Measurements from ENCODE around the gene CDH11.

The CDH11 gene

GRCh38 chr16:65114527-65114926, 7.3 kb downstream of the CDH11 start:
- H3K36me3 ChIP-seq (ENCODE audit: control insufficient read depth, low read length): no peaks in the 10 kb centered on the region
- H3K4me1 ChIP-seq (ENCODE audit: control insufficient read depth, low read length): 0 out of 2 replicates have a peak, but pooled peaks cover 3% of the 10 kb centered on the region
- no peaks in the 10 kb centered on the region for H4K20me1 ChIP-seq (ENCODE audit: control insufficient read depth, insufficient read depth, low read depth, low read length)
- H3K9me2 ChIP-seq (replicated peaks; ENCODE audit: control insufficient read depth, low read length): no peaks in the 10 kb centered on the region
- no peak overlapping the region for H3K4me3 ChIP-seq (ENCODE audit: low read length)
- no peaks in the 10 kb centered on the region for H3K9me3 ChIP-seq (ENCODE audit: control insufficient read depth, insufficient read depth, low read length)
- no peaks in the 10 kb centered on the region for H3K79me2 ChIP-seq (ENCODE audit: control insufficient read depth, low read length)
- TF ChIP-seq EZH2phosphoT487 (IDR thresholded peaks at IDR 0.05; ENCODE audit: borderline replicate concordance, low read length) (no peak), CTCF (IDR thresholded peaks at IDR 0.05; ENCODE audit: low read depth, low read length, poor library complexity, severe bottlenecking) (no peak)
- H3K27ac ChIP-seq (ENCODE audit: low read depth, low read length): no peak overlapping the region
- no peak overlapping the region for H3K4me2 ChIP-seq (ENCODE audit: low read length)
- H3K27me3 ChIP-seq (ENCODE audit: control insufficient read depth, low read length): no peaks in the 10 kb centered on the region
- H3F3A ChIP-seq (ENCODE audit: control insufficient read depth, insufficient read depth): no peaks in the 10 kb centered on the region

- Histone ChIP-seq H4K20me1 (ENCODE audit: control insufficient read depth, insufficient read depth, low read depth, low read length) (no peaks in the 10 kb centered on the region), H3K27ac (ENCODE audit: low read depth, low read length) (no peak overlapping the region), H3K9me2 (replicated peaks; ENCODE audit: control insufficient read depth, low read length) (no peaks in the 10 kb centered on the region), H3K9me3 (ENCODE audit: control insufficient read depth, insufficient read depth, low read length) (no peaks in the 10 kb centered on the region), H3K4me3 (ENCODE audit: low read length) (no peak overlapping the region), H3K4me1 (ENCODE audit: control insufficient read depth, low read length) (0 out of 2 replicates have a peak, but pooled peaks cover 3% of the 10 kb centered on the region), H3K4me2 (ENCODE audit: low read length) (no peak overlapping the region), H3K36me3 (ENCODE audit: control insufficient read depth, low read length) (no peaks in the 10 kb centered on the region), H3K79me2 (ENCODE audit: control insufficient read depth, low read length) (no peaks in the 10 kb centered on the region), H3K27me3 (ENCODE audit: control insufficient read depth, low read length) (no peaks in the 10 kb centered on the region), H3F3A (ENCODE audit: control insufficient read depth, insufficient read depth) (no peaks in the 10 kb centered on the region)
- no peak for TF ChIP-seq CTCF (IDR thresholded peaks at IDR 0.05; ENCODE audit: low read depth, low read length, poor library complexity, severe bottlenecking)
- no peak for TF ChIP-seq EZH2phosphoT487 (IDR thresholded peaks at IDR 0.05; ENCODE audit: borderline replicate concordance, low read length)
Measured at GRCh38 chr16:65113441-65113840, 8.4 kb downstream of the CDH11 start.

GRCh38 chr16:65111306-65111705, 10.6 kb downstream of the CDH11 start:
- Histone ChIP-seq H4K20me1 (ENCODE audit: control insufficient read depth, insufficient read depth, low read depth, low read length) (no peaks in the 10 kb centered on the region), H3K4me3 (ENCODE audit: low read length) (no peak overlapping the region), H3K79me2 (ENCODE audit: control insufficient read depth, low read length) (no peaks in the 10 kb centered on the region), H3K9me3 (ENCODE audit: control insufficient read depth, insufficient read depth, low read length) (no peaks in the 10 kb centered on the region), H3K4me2 (ENCODE audit: low read length) (no peak overlapping the region), H3K36me3 (ENCODE audit: control insufficient read depth, low read length) (no peaks in the 10 kb centered on the region), H3F3A (ENCODE audit: control insufficient read depth, insufficient read depth) (no peaks in the 10 kb centered on the region), H3K27me3 (ENCODE audit: control insufficient read depth, low read length) (no peaks in the 10 kb centered on the region), H3K27ac (ENCODE audit: low read depth, low read length) (no peak overlapping the region), H3K9me2 (replicated peaks; ENCODE audit: control insufficient read depth, low read length) (no peaks in the 10 kb centered on the region), H3K4me1 (ENCODE audit: control insufficient read depth, low read length) (no peaks in the 10 kb centered on the region)
- TF ChIP-seq EZH2phosphoT487 (IDR thresholded peaks at IDR 0.05; ENCODE audit: borderline replicate concordance, low read length): no peak
- no peak for TF ChIP-seq CTCF (IDR thresholded peaks at IDR 0.05; ENCODE audit: low read depth, low read length, poor library complexity, severe bottlenecking)

- no peaks in the 10 kb centered on the region for H3K9me2 ChIP-seq (replicated peaks; ENCODE audit: control insufficient read depth, low read length)
- H3K4me3 ChIP-seq (ENCODE audit: low read length): no peak overlapping the region
- H3K4me2 ChIP-seq (ENCODE audit: low read length): no peak overlapping the region
- no peaks in the 10 kb centered on the region for H3K79me2 ChIP-seq (ENCODE audit: control insufficient read depth, low read length)
- H3K36me3 ChIP-seq (ENCODE audit: control insufficient read depth, low read length): no peaks in the 10 kb centered on the region
- H3K4me1 ChIP-seq (ENCODE audit: control insufficient read depth, low read length): no peaks in the 10 kb centered on the region
- no peaks in the 10 kb centered on the region for H4K20me1 ChIP-seq (ENCODE audit: control insufficient read depth, insufficient read depth, low read depth, low read length)
- no peaks in the 10 kb centered on the region for H3F3A ChIP-seq (ENCODE audit: control insufficient read depth, insufficient read depth)
- H3K27ac ChIP-seq (ENCODE audit: low read depth, low read length): no peak overlapping the region
- H3K27me3 ChIP-seq (ENCODE audit: control insufficient read depth, low read length): no peaks in the 10 kb centered on the region
- TF ChIP-seq EZH2phosphoT487 (IDR thresholded peaks at IDR 0.05; ENCODE audit: borderline replicate concordance, low read length) (no peak), CTCF (IDR thresholded peaks at IDR 0.05; ENCODE audit: low read depth, low read length, poor library complexity, severe bottlenecking) (no peak)
- H3K9me3 ChIP-seq (ENCODE audit: control insufficient read depth, insufficient read depth, low read length): no peaks in the 10 kb centered on the region
Measured at GRCh38 chr16:65106757-65107156, 15.1 kb downstream of the CDH11 start.

Data from DOHH2 (cell line).